Sigmoid colon (tissue), 7 donors: ENCODE data around the gene CLBA1. TPM values are rescaled to one million over a fixed set of nuclear protein-coding genes. Genes with fewer than 3 reads are reported as not detected.
A peak's percentile ranks its signal among the peaks of the same experiment; 100 is the strongest.

Experiments
- DNase-seq: peaks from one replicate; pipeline ENCODE4 v3.0.0-alpha.2; 2019
- H3K27ac ChIP-seq, 4 donors: fragments of 200-600 bp; sonication (generic); one replicate each; pipeline ENCODE4 v1.5.1; 2016 to 2019; ENCODE audit warnings: mild to moderate bottlenecking in 1 of 4
- H3K27me3 ChIP-seq, 3 donors: fragments of 200-600 bp; sonication (generic); one replicate each; pipeline ENCODE4 v1.5.1; 2019; ENCODE audit warnings: mild to moderate bottlenecking in 1 of 3
- H3K36me3 ChIP-seq, 4 donors: fragments of 200-600 bp; sonication (generic); one replicate each; pipeline ENCODE4 v1.5.1; 2016 to 2019
- H3K4me1 ChIP-seq, 4 donors: fragments of 200-600 bp; sonication (generic); one replicate each; pipeline ENCODE4 v1.5.1; 2017 to 2019
- H3K4me3 ChIP-seq, 4 donors: fragments of 200-600 bp; sonication (generic); one replicate each; pipeline ENCODE4 v1.5.1; 2017 to 2019; ENCODE audit warnings: mild to moderate bottlenecking in 2 of 4, moderate library complexity in 1 of 4
- H3K9me3 ChIP-seq, 4 donors: fragments of 200-600 bp in 3 of 4; sonication (generic) in 3 of 4; one replicate each; pipeline versions ENCODE4 v1.5.1 to v1.6.1; 2013 to 2019
- EP300 ChIP-seq, 4 donors: sonication (generic); formaldehyde crosslinking; IDR thresholded peaks; one replicate each; pipeline ENCODE4 v1.6.1; 2017; ENCODE audit warnings: antibody characterized with exemption in 4 of 4
- POLR2A ChIP-seq, 2 donors: fragments of 450-650 bp; IDR thresholded peaks; one replicate each; pipeline ENCODE4 v1.6.1; 2016; ENCODE audit warnings: antibody characterized with exemption in 2 of 2, mild to moderate bottlenecking in 2 of 2, moderate library complexity in 2 of 2
- POLR2AphosphoS5 ChIP-seq, 4 donors: sonication (generic); formaldehyde crosslinking; IDR thresholded peaks; one replicate each; pipeline ENCODE4 v1.6.1; 2017; ENCODE audit warnings: antibody characterized with exemption in 4 of 4
- WGBS, 2 donors: extraction: QIAGEN DNeasy Blood & Tissue Kit; methylation state at CpG; one replicate each; pipeline ENCODE4 v1.1.7; 2013; 5-methylcytosine and 5-hydroxymethylcytosine counted together
- intact Hi-C: fragments of 100-400 bp; cut with DNase I; formaldehyde crosslinking; loops from one replicate; pipeline ENCODE4 v1.15.1; 2023
- polyA plus RNA-seq, 3 donors: library from polyadenylated mRNA; stranded (reverse); fragments of 200-250 nt; gene quantifications; one replicate each; pipeline ENCODE4 v1.2.3, GENCODE V29; 2013
- total RNA-seq, 4 donors: library from RNA; depleted of rRNA; stranded (reverse); fragments of >200 nt; gene quantifications; one replicate each; pipeline ENCODE4 v1.1.0, GENCODE V29; 2016
- TF ChIP-seq, protein P1 (sequence below), 4 experiments: fragments of 450-650 bp in 3 of 4; fragments of 200-600 bp in 1 of 4; IDR thresholded peaks; one replicate each; pipeline ENCODE4 v1.5.1; 2016 to 2019; ENCODE audit warnings: antibody characterized with exemption in 4 of 4, mild to moderate bottlenecking in 3 of 4, moderate library complexity in 2 of 4
- donor health status: healthy with polysubstance abuse.
- donor health status: Bipolar disorder and iron deficiency.
- donor health status: healthy.

Gene CLBA1
- total RNA-seq (1 to 10 TPM; 3.2 to 5.1 (median 3.6) TPM), polyA plus RNA-seq (1 to 10 TPM; 2.8 to 8.4 (median 3.0) TPM)

DNA sequence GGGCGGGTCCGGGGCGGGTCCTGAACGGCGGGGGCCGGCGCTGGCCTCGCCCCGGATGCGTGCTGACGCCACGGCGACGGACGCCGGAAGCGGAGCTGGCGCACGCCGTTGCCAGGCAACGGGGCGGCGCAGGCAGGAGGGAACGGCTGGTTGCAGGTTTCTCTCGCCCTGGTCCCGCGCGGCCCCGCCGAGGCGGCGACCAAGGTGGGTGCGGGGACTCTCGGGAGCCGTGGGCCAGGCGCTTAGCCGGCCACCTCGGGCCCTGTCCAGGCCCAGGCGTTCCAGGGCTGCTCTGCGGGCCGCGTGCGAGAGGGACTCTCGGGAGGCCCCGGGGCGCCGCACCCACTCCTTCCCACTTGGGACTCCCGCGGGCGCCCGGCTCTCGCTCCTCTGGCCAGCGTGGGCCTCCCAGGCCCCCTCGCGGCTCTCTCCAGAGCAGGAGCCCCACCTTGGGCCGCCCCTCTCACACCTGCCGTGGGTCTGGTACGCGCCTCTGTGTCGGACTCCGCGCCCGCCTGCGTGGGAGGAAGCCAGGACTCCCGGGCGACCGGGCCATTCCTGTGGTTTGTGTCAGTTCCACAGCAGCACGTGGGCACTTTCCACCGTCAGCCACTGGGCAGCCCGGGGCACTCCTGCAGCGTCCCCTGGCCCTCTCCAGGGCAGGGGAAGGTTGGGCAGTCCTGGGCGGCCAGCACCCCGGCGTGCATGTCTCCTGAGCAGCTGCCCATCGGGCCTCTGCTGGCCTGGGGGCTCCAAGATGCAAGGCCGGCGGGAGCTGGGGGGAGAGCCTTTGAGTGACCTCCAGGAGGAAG, at the start of gene CLBA1:
Gene CLBA1 (plus strand): TSS at position 114 of the 812 bp plus-strand sequence. CDS start 644 bp downstream, at position 758.
- DNase-seq = peak; percentile 94
- TF ChIP-seq EP300 (IDR thresholded peaks at IDR 0.05) (no peak), POLR2AphosphoS5 (IDR thresholded peaks at IDR 0.05) (peak in 3 of 4 donors; percentile 23 to 85 (median 73))
- TF ChIP-seq, protein P1, sequence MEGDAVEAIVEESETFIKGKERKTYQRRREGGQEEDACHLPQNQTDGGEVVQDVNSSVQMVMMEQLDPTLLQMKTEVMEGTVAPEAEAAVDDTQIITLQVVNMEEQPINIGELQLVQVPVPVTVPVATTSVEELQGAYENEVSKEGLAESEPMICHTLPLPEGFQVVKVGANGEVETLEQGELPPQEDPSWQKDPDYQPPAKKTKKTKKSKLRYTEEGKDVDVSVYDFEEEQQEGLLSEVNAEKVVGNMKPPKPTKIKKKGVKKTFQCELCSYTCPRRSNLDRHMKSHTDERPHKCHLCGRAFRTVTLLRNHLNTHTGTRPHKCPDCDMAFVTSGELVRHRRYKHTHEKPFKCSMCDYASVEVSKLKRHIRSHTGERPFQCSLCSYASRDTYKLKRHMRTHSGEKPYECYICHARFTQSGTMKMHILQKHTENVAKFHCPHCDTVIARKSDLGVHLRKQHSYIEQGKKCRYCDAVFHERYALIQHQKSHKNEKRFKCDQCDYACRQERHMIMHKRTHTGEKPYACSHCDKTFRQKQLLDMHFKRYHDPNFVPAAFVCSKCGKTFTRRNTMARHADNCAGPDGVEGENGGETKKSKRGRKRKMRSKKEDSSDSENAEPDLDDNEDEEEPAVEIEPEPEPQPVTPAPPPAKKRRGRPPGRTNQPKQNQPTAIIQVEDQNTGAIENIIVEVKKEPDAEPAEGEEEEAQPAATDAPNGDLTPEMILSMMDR (IDR thresholded peaks at IDR 0.05) = no peak
- H3K27me3 ChIP-seq = no peaks in the 10 kb centered on the region
- intact Hi-C loops = loop anchor here (2.0 kb wide), 1 partner anchor 25 kb away; no protein-coding TSS in a partner anchor
- H3K4me1 ChIP-seq = peaks cover 0 to 13% (median 12%) of the 10 kb centered on the region in 4 donors
- H3K36me3 ChIP-seq = no peaks in the 10 kb centered on the region
- peak within 1 kb of the TSS; percentile 63 to 92 (median 81) for H3K4me3 ChIP-seq
- no peaks in the 10 kb centered on the region for H3K9me3 ChIP-seq
- 1 to 2% methylated on average over 77 of the region's 77 CpGs for WGBS, 2 donors
- H3K27ac ChIP-seq = peak within 1 kb of the TSS; percentile 71 to 85 (median 78)

DNA sequence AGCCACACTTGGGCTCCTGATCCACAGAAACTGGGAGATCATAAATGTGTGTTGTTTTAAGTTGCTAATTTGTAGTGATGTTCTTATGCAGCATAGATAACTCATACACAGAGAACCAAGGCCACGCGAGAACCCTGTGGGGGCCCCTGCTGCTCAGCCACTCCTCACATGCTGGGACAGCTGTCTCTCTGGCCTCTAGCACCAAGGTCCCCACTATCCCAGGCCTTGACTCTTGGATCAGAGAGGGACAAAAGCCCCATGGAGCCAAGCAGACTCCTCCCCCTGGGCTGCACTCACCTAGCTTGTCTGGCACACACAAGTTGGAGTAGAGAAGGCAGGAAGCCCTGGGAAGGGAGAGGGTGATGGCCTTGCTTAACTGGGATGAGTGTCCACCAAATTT, 49.6 kb upstream of the CLBA1 start:
- no peak for DNase-seq
- no peak for TF ChIP-seq POLR2AphosphoS5 (IDR thresholded peaks at IDR 0.05)
- TF ChIP-seq EP300 (IDR thresholded peaks at IDR 0.05) = no peak
- TF ChIP-seq, protein P1 (IDR thresholded peaks at IDR 0.05) = no peak
- TF ChIP-seq POLR2A (IDR thresholded peaks at IDR 0.05) = no peak
- intact Hi-C loops = no loop called here
- H3K4me3 ChIP-seq = no peak overlapping the region
- H3K27me3 ChIP-seq = no peaks in the 10 kb centered on the region
- H3K27ac ChIP-seq = no peak overlapping the region
- no peaks in the 10 kb centered on the region for H3K9me3 ChIP-seq
- 33 to 100% methylated on average over 2 of the region's 2 CpGs for WGBS, 2 donors
- peaks cover 0 to 25% (median 12%) of the 10 kb centered on the region in 4 donors for H3K36me3 ChIP-seq
- peaks cover 0 to 23% (median 20%) of the 10 kb centered on the region in 4 donors for H3K4me1 ChIP-seq

DNA sequence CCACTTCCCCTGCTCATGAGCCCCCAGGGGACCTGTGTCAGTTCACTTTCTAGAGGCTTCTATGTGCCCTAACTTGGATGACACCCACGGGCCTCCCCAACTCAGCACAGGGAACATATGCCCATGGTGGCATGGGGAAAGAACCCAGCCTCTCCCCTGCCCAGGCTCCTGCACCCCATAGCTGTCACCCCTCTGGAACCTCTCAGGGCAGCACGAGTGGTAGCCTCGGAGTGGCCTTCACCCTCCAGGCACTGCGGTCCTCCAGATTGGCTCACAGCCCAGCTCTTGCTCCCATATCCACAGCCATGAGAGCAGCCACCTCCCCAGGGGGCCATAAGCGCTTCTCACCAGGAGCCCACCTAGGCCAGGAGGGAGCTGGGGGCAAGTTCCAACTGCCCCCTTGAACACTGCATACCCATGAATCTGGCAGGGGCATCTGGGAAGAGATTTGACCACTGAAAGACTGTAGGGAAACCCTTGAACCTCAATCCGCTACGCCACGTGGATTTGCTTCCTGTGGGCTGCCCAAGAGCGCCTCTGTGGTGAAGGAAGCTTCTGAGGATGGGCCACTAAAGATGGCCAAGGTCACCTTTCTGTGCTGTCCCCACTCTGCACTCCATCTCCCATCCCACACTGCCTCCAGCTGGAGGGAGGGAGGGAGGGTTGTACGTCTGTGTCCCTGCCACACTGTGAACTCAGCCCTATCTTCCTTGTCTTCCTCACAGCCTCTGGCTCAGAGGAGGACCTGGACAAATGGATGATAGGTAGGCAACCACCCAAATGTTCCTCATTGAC, 49.0 kb upstream of the CLBA1 start:
- Histone ChIP-seq H3K4me3 (no peak overlapping the region), H3K9me3 (no peaks in the 10 kb centered on the region), H3K27me3 (no peaks in the 10 kb centered on the region), H3K36me3 (peaks cover 0 to 31% (median 15%) of the 10 kb centered on the region in 4 donors), H3K27ac (no peak overlapping the region), H3K4me1 (peaks cover 0 to 23% (median 20%) of the 10 kb centered on the region in 4 donors)
- WGBS, 2 donors = 66 to 70% methylated on average over 10 of the region's 10 CpGs
- TF ChIP-seq, protein P1 (IDR thresholded peaks at IDR 0.05) = no peak
- TF ChIP-seq POLR2A (IDR thresholded peaks at IDR 0.05) = no peak
- no peak for TF ChIP-seq POLR2AphosphoS5 (IDR thresholded peaks at IDR 0.05)
- no peak for TF ChIP-seq EP300 (IDR thresholded peaks at IDR 0.05)
- DNase-seq = peak; percentile 58
- intact Hi-C loops = no loop called here

DNA sequence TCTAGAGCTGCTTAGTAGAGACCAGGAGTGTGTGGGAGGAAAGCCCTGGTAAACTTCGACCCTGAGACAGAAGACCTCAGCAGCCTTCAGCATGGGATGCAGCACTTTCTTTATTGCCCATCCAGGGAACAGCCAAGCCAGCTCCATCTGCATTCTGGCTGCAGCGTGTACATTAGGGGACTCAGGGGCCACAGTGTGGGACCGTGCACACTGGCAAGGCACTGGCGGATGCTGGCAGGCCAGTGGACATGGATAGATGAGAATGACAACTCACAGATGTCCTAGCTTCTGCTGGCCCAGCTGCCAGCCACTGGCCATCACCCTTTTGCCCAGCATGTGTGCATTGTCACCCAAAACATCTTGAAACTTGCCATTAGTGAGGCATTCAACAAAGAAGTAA, 48.4 kb upstream of the CLBA1 start:
- no peak for DNase-seq
- WGBS, 2 donors = 69 to 81% methylated on average over 4 of the region's 4 CpGs
- intact Hi-C loops = no loop called here

More for the DNA sequence above, 48.4 kb upstream of the CLBA1 start:
- Histone ChIP-seq H3K27ac (no peak overlapping the region), H3K36me3 (peaks cover 0 to 37% (median 18%) of the 10 kb centered on the region in 4 donors), H3K27me3 (no peaks in the 10 kb centered on the region), H3K4me3 (no peak overlapping the region), H3K9me3 (no peaks in the 10 kb centered on the region), H3K4me1 (peaks cover 0 to 17% (median 17%) of the 10 kb centered on the region in 4 donors)
- TF ChIP-seq POLR2A (IDR thresholded peaks at IDR 0.05) = no peak
- TF ChIP-seq, protein P1 (IDR thresholded peaks at IDR 0.05) = no peak
- no peak for TF ChIP-seq EP300 (IDR thresholded peaks at IDR 0.05)
- TF ChIP-seq POLR2AphosphoS5 (IDR thresholded peaks at IDR 0.05) = no peak
